Prostate gland (tissue), 2 donors: ENCODE data around the gene MUC12.
"Not testable (repeated sequence)": the region's sequence is repeated elsewhere in the genome, so short reads cannot be mapped to it uniquely, and the experiment has no call there.

ENCODE experiments used
- CTCF ChIP-seq, 4 experiments: fragments of 200-600 bp in 2 of 4; fragments of 450-650 bp in 2 of 4; sonication (generic) in 2 of 4; IDR thresholded peaks; 1 replicate in 3 of 4; 2 replicates in 1 of 4; pipeline ENCODE4 v1.5.1; 2016 to 2019; ENCODE audit warnings: antibody characterized with exemption in 4 of 4, mild to moderate bottlenecking in 2 of 4, moderate library complexity in 2 of 4
- POLR2AphosphoS5 ChIP-seq: sonication (generic); formaldehyde crosslinking; IDR thresholded peaks from one replicate; pipeline ENCODE4 v1.6.1; 2017; ENCODE audit warnings: antibody characterized with exemption

- not testable (repeated sequence) for TF ChIP-seq POLR2AphosphoS5; CTCF (IDR thresholded peaks at IDR 0.05)
Observed at GRCh38 chr7:100994671-100995070, 25.3 kb downstream of the MUC12 start.
